Coronary artery (tissue), 2 donors: ENCODE measurements around the gene IZUMO1.
A peak's percentile ranks its signal among the peaks of the same experiment; 100 is the strongest.
"Not testable (repeated sequence)": the region's sequence is repeated elsewhere in the genome, so short reads cannot be mapped to it uniquely, and the experiment has no call there.

Experiments used
- DNase-seq: peaks from one replicate; pipeline ENCODE4 v3.0.0-alpha.2; 2017; ENCODE audit warnings: low spot score
- H3K27ac ChIP-seq, 2 donors: fragments of 200-600 bp; sonication (generic); one replicate each; pipeline ENCODE4 v1.5.1; 2016 to 2019
- H3K4me3 ChIP-seq: fragments of 200-600 bp; sonication (generic); 2 replicates; pipeline ENCODE4 v1.5.1; 2016; ENCODE audit warnings: mild to moderate bottlenecking, moderate library complexity
- TF ChIP-seq, protein P1 (sequence below): fragments of 200-600 bp; sonication (generic); IDR thresholded peaks from one replicate; pipeline ENCODE4 v1.5.1; 2019; ENCODE audit warnings: antibody characterized with exemption

Gene IZUMO1

DNA sequence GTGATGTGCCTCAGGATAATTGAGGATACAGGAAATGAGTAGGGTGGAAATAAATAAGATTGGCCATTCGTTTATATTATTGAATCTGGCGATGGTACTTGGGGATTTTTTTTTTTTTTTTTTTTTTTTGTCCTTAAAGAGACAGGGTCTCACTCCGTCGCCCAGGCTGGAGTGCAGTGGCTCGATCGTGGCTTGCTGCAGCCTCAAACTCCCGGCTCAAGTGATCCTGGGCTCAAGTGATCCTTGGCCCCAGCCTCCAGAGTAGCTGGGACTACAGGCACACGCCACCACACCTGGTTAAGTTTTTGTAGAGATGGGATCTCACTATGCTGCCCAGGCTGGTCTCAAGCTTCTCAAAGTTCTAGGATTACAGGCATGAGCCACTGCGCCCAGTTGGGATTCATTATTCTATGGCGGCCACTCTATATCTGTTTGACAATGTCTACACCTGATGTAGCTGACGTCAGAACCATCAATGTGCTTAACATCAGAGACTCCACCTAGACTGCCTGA lies 24.5 kb downstream of the IZUMO1 start:
- no peak overlapping the region for H3K4me3 ChIP-seq
- no peak for DNase-seq
- H3K27ac ChIP-seq: no peak overlapping the region
- TF ChIP-seq, protein P1, sequence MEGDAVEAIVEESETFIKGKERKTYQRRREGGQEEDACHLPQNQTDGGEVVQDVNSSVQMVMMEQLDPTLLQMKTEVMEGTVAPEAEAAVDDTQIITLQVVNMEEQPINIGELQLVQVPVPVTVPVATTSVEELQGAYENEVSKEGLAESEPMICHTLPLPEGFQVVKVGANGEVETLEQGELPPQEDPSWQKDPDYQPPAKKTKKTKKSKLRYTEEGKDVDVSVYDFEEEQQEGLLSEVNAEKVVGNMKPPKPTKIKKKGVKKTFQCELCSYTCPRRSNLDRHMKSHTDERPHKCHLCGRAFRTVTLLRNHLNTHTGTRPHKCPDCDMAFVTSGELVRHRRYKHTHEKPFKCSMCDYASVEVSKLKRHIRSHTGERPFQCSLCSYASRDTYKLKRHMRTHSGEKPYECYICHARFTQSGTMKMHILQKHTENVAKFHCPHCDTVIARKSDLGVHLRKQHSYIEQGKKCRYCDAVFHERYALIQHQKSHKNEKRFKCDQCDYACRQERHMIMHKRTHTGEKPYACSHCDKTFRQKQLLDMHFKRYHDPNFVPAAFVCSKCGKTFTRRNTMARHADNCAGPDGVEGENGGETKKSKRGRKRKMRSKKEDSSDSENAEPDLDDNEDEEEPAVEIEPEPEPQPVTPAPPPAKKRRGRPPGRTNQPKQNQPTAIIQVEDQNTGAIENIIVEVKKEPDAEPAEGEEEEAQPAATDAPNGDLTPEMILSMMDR: no peak

DNA sequence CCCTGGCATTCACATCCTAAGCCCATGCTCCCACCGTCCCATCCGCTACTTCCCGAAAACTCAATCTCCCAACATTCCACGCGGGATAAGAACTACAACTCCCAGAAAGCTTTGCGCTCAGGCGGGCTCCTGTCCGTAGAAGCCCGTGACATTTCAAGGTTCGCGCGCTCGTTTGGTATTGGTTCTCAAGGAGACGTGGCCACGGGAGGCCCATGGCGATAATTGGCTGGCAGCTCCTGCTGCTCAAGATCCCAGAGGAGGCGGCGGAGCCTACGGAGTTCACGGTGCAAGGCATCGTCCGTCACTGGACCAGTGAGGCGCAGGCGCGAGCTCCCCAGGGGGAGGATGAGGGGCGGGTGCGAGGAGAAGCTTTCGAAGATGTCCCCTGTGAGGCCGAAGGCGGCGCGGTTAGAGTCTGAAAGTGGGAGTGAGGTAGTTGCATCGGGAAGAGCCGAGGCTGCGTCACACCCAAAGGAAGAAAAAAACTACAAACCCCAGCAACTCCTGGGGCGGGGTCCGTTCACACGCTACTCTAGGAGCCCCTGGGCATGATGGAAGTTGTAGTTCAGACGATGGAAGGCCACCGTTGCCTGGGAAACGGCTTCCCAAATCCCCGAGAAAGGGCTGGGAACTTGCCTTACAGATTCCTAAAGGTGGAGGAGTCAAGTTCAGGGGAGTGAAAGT lies 26.0 kb downstream of the IZUMO1 start:
- TF ChIP-seq, protein P1: no peak
- Histone ChIP-seq H3K4me3 (peak overlapping the region; percentile 79), H3K27ac (peak overlapping the region; percentile 51 to 95)
- DNase-seq: peak; percentile 99

DNA sequence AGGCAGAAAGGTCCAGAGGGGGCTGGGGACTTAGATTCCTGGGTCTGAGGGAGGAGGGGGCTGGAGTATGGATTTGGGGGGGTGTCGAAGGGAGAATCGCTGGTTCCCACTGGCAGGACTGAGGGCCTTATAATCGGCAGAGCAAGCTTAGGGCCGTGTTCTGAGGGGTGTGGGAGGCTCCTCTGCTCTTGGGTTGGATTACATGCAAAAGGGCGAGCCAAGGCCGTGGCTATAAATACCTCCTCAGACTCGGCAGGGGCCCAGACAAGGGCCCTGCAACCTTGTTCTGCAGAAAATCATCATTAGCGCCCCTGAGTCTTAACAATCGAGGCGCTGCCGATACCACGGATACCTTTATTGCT lies 26.5 kb downstream of the IZUMO1 start:
- TF ChIP-seq, protein P1: no peak
- peak overlapping the region; percentile 79 for H3K4me3 ChIP-seq
- peak overlapping the region; percentile 51 to 95 for H3K27ac ChIP-seq
- DNase-seq: no peak

DNA sequence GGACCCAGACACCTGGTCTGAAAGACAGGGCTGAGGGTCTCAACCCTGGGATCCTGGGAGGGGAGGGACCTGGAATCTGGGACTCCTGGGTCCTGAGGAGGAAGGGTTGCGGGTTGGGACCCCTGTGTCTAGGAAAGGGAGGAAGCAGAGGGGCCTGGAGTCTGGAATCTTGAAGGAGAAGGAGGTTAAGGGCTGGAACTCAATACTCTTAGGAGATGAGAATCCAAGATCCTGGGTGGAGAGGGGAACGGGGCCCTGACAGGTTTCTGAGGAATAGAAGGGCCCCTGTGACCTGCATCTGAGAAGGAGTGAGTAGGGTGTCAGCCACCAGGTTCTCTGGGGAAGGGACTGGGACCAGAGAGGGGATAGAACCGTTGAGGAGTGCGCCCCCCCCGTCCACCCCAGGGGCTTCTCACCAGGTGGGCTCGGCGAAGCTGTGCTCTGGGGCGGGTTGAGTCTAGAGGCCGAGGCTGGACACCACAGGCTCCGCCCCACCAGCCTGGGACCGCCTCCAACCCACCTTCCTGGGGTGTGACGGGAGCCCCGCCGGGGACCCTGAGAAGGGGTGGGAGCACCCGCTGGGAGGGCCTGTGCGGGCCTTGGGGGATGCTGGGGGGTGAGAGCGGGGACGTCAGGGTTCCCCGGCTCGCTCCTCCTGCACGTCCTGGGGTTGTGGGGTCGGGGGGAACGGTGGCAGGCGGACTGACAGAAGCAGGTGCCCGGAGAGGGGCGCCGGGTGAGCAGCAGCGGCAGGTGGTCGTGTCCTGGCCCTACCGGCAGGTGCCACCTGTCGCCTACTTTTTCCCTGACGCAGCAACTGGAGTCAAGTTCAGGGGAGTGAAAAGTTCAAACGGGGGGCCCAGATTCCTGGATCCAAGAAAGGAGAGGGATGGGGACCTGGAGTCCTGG lies 27.2 kb downstream of the IZUMO1 start, which contains the start of gene MAMSTR:
Gene MAMSTR, minus strand, starts transcription at position 463 of the 909 bp plus-strand sequence. CDS start 694 bp downstream, outside the sequence.
- TF ChIP-seq, protein P1: no peak
- H3K27ac ChIP-seq: peak within 1 kb of the TSS; percentile 51 to 95
- no peak for DNase-seq
- peak within 1 kb of the TSS; percentile 79 for H3K4me3 ChIP-seq

DNA sequence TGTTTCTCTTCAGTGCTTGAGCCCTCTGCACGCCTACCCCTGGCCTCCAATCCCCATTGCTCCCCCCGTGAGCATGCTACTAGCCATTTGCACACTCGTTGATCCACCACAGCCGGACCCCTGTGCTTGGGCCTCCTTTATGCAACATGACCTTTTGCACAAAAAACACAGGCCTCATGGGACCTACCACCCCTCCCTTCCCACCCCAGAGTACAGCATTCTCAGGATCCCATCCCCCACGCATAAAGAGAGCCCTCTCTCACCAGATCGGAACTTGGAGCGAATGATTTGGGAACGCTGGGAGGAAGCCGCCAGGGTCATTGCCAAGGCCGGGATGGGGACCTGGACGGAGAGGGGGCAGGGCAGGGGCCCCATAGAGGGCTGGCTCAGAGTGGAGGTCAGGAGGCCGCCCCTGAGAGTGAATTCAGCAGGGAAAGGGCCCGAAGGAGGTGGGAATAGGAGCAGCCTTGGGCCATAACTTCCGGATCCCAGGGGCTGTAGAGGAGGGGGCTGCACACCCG lies 27.9 kb downstream of the IZUMO1 start:
- TF ChIP-seq, protein P1: no peak
- no peak for DNase-seq
- Histone ChIP-seq H3K4me3 (no peak overlapping the region), H3K27ac (peak overlapping the region in 1 of 2 donors; percentile 47)

DNA sequence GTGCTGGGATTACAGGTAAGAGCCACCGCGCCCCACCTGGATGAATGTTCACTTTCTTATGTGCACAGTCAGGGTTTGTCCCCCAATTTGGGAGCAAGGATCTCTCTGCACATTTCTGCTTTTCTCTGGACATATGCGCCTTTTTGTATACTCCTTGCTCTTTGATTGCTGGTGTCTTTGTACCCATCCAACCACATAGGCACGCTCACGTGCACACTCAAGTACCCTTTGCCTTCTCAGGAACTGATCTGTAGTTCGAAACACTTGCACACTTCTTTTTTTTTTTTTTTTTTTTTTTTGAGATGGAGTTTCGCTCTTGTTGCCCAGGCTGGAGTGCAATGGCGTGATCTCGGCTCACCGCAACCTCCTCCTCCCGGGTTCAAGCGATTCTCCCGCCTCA lies 28.6 kb downstream of the IZUMO1 start:
- DNase-seq, H3K4me3 ChIP-seq, H3K27ac ChIP-seq: not testable (repeated sequence)
